Gastrocnemius medialis (tissue), 4 donors: ENCODE results near the gene RPP25L.
A peak's percentile ranks its signal among the peaks of the same experiment; 100 is the strongest.

ENCODE experiments used
- POLR2A ChIP-seq, 2 donors: fragments of 450-650 bp; IDR thresholded peaks; one replicate each; pipeline ENCODE4 v1.6.1; 2017; ENCODE audit warnings: antibody characterized with exemption in 2 of 2, mild to moderate bottlenecking in 2 of 2, moderate library complexity in 2 of 2
- TF ChIP-seq, protein P1 (sequence below), 5 experiments: fragments of 450-650 bp in 3 of 5; fragments of 200-600 bp in 2 of 5; sonication (generic) in 2 of 5; IDR thresholded peaks in 4 of 5; conservative IDR thresholded peaks in 1 of 5; 1 replicate in 4 of 5; 2 replicates in 1 of 5; pipeline ENCODE4 v1.5.1; 2016 to 2019; ENCODE audit warnings: antibody characterized with exemption in 5 of 5, mild to moderate bottlenecking in 3 of 5, moderate library complexity in 3 of 5

GRCh38 chr9:34589636-34590380 lies 22.1 kb downstream of the RPP25L start, which contains the start of gene CNTFR:
- TF ChIP-seq, protein P1, sequence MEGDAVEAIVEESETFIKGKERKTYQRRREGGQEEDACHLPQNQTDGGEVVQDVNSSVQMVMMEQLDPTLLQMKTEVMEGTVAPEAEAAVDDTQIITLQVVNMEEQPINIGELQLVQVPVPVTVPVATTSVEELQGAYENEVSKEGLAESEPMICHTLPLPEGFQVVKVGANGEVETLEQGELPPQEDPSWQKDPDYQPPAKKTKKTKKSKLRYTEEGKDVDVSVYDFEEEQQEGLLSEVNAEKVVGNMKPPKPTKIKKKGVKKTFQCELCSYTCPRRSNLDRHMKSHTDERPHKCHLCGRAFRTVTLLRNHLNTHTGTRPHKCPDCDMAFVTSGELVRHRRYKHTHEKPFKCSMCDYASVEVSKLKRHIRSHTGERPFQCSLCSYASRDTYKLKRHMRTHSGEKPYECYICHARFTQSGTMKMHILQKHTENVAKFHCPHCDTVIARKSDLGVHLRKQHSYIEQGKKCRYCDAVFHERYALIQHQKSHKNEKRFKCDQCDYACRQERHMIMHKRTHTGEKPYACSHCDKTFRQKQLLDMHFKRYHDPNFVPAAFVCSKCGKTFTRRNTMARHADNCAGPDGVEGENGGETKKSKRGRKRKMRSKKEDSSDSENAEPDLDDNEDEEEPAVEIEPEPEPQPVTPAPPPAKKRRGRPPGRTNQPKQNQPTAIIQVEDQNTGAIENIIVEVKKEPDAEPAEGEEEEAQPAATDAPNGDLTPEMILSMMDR (IDR thresholded peaks at IDR 0.05 in 4 of 5, conservative IDR thresholded peaks at IDR 0.05 in 1 of 5), result no peak
- TF ChIP-seq POLR2A (IDR thresholded peaks at IDR 0.05), result peak; percentile 93 to 96
